IPS-11a (cell line): ENCODE results near the gene SEMA3D.
"Not testable (repeated sequence)": the region's sequence is repeated elsewhere in the genome, so short reads cannot be mapped to it uniquely, and the experiment has no call there.

Experiments
- H3K4me3 ChIP-seq: one replicate; pipeline ENCODE4 v1.5.1; 2013; ENCODE audit warnings: low read depth, low read length, control low read depth

SEMA3D gene

DNA sequence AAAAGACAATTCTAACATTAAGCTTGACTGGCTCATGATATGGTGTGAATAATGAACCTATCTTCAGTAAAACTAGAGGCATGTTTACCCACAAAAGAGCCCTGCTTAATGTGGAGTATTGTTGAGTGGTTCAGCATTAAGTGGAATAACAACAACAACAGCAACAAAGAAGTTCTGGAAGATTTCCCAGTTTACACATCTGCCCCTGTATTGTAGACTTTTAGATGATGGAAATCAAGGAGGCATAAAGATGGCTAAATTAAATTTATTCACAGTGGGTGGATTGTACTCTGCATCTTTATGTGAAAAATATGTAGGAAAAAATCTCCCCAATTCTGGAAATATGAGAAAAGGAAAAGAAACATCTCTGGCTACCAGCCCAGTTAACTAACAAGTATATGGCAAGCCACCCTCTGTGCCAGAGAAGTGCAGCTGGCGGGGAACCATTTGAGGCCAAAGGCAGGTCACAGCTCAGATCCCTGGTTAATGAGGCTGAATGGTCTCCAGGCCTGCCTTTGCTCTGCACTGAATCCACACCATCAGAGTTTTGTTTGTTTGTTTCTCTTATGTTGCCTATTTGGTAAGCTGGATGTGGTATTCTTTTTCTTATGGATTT, 186.0 kb downstream of the SEMA3D start:
- H3K4me3 ChIP-seq, result no peak overlapping the region

- no peak overlapping the region for H3K4me3 ChIP-seq
Measured at GRCh38 chr7:84999450-84999849, 187.4 kb downstream of the SEMA3D start.

DNA sequence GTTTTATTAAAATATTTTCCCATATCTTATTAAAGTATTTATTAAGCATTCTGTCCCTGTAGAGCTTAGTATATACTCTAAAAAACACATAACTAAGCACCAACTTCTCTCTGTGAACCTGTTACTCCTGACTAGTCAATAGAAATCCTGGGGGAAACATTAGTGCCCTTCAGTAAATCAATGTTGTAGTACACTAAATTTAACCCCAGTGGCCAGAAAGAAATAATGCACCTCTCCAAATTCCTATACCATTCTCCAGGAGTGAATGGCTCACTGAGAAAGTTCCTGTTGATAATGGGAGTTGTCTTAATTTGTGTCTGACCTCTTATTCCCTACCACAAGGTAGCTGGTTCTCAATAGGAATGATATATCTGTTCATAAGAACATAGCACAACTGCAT, 188.2 kb downstream of the SEMA3D start:
- no peak overlapping the region for H3K4me3 ChIP-seq

DNA sequence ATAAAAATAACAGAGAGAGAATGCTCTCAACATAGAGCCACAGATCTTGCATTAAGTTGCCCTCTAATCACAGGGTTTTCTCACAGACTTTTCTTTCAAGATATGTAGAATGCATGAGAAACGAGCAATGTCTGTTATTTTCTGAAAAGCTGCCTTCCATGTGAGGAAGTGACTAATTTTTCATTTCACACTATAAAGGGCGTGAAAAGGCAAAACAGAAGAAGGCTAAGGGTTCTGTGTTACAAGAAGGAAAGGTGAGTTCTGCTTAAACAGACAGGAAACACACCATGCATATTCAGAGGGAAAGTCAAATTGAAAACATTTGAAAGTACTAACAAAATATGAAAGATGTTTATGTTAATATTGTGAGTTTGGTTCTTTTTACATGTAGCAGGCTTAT, 189.2 kb downstream of the SEMA3D start:
- no peak overlapping the region for H3K4me3 ChIP-seq

GRCh38 chr7:84992954-84993353, 193.9 kb downstream of the SEMA3D start:
- H3K4me3 ChIP-seq, result not testable (repeated sequence)

DNA sequence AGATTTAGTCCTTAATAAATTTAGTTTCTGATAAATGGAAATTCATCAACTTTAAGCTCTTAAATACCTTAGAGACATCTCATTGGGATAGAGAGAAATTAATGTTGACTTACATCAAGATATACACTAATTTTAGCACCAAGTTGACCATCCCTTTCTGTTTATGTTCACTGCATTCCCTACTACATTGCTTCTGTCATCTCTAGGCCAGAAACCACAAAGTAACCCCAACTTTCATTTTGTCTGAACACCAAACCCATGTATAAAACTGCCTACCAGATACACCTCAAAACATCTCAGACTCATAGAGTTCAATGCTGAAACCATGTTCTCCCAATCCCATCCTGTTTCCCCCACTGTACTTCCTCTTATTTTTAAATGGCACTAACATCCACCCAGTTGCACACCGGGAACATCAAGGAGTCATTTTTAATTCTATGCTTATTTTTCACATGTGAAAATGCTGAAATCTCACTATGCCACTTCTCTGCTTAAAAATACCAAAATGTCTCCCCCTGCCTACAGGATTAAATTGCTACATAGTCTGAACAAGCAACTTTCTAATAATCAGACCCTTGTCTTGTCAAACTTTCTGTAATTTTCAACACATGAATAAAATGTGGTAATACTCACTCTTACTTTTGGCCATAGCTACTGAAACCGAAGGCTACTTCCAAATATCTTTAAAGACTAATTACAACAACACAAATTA, 201.6 kb downstream of the SEMA3D start:
- no peak overlapping the region for H3K4me3 ChIP-seq

- H3K4me3 ChIP-seq, result no peak overlapping the region
Measured at GRCh38 chr7:84982199-84982598, 204.7 kb downstream of the SEMA3D start.

DNA sequence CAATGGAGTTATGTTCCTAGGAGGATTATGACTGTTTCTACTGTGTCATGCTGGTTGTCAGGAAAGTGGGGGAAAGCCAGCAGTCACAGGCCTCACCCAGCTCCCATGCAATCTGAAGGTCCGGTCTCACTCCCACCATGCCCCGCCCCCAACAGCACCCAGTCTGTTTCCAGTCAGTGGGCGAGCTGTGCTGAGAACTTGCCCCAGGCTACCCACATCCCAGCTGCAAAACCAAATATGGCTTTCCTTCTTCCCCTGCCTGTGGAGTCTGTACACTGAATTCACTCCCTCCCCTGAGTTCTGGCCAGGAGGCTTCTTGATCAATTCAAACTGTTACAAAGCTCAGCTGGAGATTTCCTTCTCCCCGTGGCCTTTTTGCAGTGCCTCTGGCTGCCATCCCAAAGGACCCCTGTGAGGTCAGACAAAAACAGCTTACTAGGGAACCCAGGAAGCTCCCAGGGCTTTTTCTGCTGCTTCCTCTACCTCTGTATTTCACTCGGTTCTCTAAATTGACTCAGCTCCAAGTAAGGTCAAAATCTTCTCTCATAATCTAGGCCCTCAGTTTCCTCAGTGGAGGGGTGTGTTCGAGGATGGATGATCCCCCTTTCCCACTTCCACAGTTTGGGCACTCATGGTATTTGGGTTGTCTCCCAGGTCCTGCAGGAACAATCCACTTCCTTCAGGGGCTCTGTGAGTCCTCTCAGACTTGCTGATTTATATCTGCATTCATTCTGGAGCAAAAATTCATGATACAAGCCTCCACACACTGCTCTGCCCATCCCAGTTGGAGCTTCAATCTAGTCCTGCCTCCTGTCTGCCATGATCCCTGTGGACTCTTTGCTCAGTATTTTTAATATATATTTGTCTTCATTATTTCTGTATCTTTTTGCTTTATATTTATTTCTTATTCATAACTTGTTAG, 205.5 kb downstream of the SEMA3D start:
- H3K4me3 ChIP-seq, result no peak overlapping the region

DNA sequence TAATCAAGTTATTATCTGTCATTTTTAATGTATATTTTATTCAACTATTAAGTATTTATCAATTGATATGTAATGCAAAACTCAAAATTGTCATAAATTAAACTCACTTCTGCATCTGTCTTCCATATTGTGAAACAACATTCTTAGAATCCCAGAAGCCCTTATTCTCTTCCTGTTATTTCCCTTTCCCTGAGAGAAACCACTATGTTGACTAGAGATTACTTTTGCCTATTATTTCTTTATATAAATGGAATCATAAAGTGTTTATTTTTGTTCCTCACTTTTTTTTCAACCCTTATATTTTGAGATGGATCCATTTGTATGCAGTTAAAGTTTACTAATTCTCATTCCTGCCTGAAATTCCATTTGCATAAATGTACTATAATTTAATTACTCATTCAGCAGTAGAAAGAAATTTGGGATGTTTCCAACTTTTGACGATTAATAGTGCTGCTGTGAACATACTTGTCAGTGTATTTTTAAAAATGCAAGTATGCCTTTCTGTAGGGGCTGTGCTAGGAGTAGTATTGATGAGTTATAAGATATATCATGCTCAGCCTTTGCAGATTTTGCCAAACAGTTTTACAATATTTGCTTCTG, 211.2 kb downstream of the SEMA3D start:
- H3K4me3 ChIP-seq, result no peak overlapping the region

DNA sequence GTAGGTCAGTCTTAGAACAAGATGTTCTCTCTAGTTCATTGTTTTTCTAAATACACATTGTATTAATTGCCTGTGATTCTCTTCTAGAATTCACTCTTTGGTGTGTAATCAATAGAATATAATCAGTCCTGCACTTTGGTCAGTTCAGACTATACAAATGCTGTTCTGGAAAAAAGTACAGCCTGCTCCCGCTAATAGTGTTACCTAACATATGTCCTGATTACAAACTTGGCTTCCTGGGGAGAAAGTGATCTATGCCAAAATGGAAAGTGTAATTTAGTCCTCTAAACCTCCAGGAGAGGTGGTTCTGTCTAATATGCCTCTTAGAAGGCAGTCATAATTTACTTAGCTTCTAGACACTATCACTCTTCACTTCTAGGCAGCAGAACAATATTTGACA, 215.5 kb downstream of the SEMA3D start:
- no peak overlapping the region for H3K4me3 ChIP-seq

DNA sequence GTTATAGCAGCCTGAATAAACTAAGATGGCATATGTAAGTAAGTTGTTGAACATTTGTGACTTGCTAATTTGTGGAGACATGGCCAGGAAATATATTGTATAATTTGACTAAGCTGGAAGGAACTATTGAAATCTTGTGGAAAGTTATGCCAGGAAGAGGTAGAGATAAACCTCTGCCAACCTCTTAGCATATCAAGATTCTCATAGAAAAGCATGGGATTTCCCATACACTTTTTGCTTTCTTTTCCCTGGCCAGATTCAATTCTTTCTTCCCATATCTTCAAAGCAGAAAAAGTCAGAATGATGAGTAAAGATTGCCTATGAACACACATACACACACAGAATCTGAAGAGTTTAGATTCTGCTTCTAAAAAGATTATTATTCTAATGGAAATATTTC, 216.2 kb downstream of the SEMA3D start:
- H3K4me3 ChIP-seq, result no peak overlapping the region

DNA sequence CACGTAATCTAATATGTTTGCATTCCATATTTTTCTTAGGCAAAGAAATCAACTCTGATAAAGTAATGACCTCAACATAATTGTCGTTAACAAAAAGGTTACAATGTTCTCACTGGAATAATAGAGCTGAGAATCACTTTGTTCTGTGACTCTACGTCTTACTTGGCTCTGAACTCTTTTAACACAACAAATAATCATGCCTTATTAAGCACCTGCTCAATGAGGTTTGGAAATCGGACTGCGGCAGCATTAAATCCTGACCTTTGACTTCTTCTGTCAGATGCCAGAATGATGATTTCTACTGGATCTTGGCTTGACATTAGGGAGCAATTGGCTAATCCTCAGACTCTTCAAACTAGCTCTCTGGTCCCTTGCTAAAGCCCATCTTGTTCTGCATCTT, 233.6 kb downstream of the SEMA3D start:
- H3K4me3 ChIP-seq, result no peak overlapping the region

- no peak overlapping the region for H3K4me3 ChIP-seq
Measured at GRCh38 chr7:84950836-84951235, 236.0 kb downstream of the SEMA3D start.

GRCh38 chr7:84949501-84949900, 237.4 kb downstream of the SEMA3D start:
- no peak overlapping the region for H3K4me3 ChIP-seq

DNA sequence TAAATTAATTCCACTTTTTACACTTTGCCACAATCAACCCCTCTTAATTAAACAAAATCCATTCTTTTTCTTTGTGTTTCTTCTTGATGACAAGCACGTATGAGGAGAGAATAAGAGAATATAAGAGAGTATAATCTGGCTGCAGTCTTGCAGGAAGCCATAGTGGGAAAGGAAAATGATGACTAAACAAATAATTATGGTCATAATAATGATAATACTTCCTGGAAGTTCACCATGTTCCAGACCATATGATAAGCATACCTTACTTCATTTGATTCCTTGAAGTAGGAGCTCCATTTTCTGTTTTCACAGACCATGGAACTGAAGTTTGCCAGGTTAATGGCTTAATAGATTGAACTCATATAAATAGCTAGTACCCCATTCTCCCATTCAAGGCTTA, 237.8 kb downstream of the SEMA3D start:
- no peak overlapping the region for H3K4me3 ChIP-seq

DNA sequence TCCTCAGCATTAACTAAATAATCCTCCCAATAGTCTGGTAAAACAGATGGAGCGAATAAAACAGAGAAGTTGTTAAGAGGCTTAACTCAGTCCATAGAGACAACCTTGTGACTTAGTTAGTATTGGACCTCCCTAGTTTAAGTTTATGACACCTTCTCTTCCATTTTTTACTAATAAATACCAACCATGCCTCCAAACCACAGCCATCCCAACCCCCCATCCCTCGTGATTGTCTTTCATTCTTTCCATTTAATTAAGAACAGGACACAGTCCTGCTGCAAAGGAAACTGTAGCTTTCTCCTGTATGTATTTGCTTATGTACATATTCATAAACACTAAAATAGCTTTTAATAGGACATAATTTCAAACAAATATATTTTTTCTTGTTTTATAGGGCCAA, 238.2 kb downstream of the SEMA3D start:
- no peak overlapping the region for H3K4me3 ChIP-seq

DNA sequence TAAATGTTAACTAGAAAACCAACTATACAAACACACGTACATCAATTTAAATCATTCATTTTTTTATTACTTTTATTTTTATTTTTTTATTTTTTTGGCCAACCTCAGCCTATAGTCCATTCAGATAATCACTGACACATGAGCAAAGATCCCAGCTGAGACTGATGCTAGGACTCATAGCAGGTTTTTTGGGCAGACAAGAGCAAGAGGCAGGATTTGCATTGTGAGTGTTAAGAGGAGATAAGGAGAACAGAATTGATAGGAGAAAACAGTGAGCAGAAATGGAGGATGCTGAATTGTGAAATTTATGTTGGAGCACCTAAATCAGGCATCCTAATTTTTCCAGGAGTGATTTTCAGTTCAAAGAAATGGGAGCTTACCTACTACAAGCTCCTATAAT, 240.3 kb downstream of the SEMA3D start:
- H3K4me3 ChIP-seq, result no peak overlapping the region
